Mononuclear cell (primary cell): Measurements from ENCODE around the gene FSD1. TPM values are rescaled to one million over a fixed set of nuclear protein-coding genes. Genes with fewer than 3 reads are reported as not detected.
A peak's percentile ranks its signal among the peaks of the same experiment; 100 is the strongest.

Source experiments
- H3K27me3 ChIP-seq: 2 replicates; pipeline ENCODE4 v1.6.0; 2011; ENCODE audit warnings: low read length, control low read depth; ENCODE audit not compliant: insufficient read depth
- H3K4me1 ChIP-seq: 2 replicates; pipeline ENCODE4 v1.5.1; 2011; ENCODE audit warnings: mild to moderate bottlenecking, low read length, control low read depth; ENCODE audit not compliant: insufficient read depth
- H3K4me3 ChIP-seq: 2 replicates; pipeline ENCODE4 v1.5.1; 2011; ENCODE audit warnings: mild to moderate bottlenecking, low read length, moderate library complexity
- H3K9me3 ChIP-seq: 2 replicates; pipeline ENCODE4 v1.5.1; 2011; ENCODE audit warnings: low read depth, mild to moderate bottlenecking, control low read depth, low read length
- total RNA-seq: library from RNA; depleted of rRNA; stranded (reverse); fragments of >200 nt; gene quantifications from one replicate; pipeline ENCODE4 v1.2.3, GENCODE V29; 2012

The FSD1 gene
- total RNA-seq, 1 donor = 0.73 TPM

DNA sequence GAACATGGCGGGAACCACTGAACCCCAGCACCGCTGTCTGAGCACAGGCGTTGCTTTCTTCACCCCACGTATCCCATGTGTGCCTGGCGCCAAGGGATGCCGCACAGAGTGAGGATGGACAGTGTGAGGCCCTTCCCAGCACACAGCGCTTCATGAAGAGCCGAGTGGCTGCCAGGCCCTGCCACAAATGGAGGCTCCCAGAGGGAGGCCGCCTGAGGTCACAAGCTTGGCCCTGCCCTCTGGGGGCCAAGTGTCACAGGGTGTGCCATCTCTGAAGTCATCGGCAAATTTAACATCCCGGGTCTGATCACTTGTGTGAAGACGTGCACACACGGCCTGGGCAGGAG lies 63.4 kb downstream of the FSD1 start:
- H3K4me1 ChIP-seq = peaks cover 50% of the 10 kb centered on the region
- H3K27me3 ChIP-seq = no peaks in the 10 kb centered on the region
- H3K9me3 ChIP-seq = no peaks in the 10 kb centered on the region
- H3K4me3 ChIP-seq = no peak overlapping the region

DNA sequence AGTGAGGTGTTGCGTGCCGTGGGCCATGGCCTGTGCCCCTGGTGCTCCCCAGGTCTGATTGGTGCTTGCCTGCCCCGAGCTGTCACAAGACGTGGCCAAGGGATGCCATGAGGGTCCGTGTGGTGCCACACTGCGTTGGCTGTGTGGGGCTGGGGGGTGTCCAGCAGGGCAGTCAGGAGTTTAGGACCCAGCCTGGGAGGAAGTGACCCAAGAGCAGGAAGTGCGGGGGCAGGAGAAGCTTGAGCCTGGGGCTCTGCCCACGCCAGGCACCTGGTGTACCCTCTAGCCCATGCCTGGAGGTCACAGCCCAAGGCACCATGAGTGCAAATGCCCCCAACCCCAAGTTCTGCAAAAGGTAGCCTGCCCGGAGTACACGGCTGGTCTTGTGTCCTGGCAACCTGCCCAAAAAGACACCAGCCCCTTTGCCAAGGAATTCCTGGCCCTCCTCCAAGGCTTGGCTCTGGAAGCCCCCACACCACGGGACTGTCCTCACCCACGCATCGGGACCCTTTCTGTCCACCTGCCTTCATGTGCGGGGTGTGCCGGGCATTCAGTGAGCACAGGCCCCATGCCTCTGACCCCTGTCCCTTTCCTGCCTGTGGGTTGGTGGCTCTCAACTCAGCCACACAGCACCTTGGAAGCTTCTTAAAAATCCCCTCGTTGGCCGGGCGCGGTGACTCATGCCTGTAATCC lies 63.9 kb downstream of the FSD1 start:
- peaks cover 55% of the 10 kb centered on the region for H3K4me1 ChIP-seq
- no peaks in the 10 kb centered on the region for H3K27me3 ChIP-seq
- no peaks in the 10 kb centered on the region for H3K9me3 ChIP-seq
- no peak overlapping the region for H3K4me3 ChIP-seq

DNA sequence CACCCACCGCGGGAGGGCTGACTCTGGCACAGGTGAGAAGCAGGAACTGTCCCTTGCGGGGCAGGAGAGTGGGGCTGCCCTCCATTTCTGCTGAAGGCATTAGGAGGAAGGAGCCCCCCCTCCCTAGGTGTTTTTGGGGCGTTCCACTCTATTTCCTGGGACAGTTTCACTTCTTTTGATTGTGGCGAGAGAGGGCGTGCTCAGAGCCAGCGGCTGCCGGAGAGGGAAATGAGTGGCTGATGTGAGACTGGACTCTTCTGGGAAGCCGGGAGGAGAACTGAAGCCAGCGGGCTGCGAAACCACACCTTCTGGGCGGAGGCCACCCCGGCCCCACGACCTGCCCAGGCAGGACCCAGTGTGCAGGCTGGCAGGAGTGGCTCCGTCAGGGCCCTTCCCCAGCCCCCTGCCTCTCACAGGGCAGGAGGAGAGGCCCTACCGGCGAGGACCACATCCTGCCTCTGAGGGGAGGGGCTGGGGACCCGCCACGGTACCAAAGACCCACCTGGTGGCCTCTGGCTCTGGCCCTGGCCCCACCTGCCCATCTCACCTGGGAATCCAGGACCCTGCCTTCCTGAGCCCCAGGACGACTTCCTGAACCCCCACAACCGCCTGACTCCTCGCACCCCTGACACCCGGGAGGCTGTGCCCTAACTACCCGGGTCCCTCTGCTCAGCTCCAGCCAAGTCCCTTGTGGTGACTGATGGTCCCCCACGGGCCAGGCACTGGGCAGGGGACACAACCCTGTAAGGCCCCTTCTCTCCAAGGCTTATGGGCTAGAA lies 64.9 kb downstream of the FSD1 start:
- no peaks in the 10 kb centered on the region for H3K9me3 ChIP-seq
- H3K27me3 ChIP-seq = no peaks in the 10 kb centered on the region
- H3K4me3 ChIP-seq = peak overlapping the region; percentile 24
- H3K4me1 ChIP-seq = peaks cover 65% of the 10 kb centered on the region

DNA sequence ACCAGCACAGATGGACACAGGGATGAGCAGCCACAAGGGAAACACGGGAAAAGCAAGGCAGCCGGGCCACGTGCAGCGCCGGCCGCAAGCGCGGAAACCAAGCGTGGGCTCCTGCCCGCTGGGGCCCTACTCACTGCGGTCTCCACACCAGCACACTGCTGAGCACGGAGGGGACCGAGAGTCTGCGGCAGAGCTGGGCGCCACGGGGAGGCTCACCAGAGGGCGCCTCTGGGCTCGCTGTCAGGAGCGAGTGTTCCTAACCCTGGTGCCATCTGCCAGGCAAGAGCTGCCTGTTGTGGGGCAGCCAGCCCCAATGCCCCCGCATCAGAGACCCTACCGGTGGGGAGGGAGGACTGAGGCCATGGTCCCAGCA lies 65.5 kb downstream of the FSD1 start:
- peaks cover 71% of the 10 kb centered on the region for H3K4me1 ChIP-seq

DNA sequence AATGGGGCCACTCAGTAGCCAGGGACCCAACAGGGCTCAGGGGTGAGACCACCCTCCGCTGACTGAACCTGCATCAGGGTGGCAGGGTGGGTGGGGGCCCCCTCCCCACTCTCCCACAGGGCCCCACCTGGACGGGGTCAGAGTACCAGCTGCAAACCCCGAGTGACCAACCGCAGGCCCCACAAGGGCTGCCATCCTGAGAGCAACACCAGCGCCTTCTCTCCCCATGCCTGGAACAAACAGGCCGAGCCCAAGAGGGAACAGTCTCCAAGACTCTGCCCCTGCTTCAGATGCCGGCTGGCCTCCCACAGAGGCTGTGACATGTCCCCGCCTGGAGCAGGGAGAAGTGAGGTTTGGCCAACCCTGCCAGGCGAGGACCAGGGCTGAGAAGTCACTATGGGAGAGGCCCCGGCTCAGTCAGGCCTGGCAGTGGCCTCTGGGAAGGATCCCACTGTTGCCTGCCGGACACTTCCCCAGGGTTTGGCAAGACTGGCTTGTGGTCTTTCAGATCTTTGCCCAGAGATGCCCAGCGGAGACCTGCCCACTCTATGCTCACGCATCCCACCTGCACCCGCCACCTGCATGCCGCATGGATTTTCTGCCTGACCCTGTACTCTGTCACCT lies 66.1 kb downstream of the FSD1 start:
- no peaks in the 10 kb centered on the region for H3K27me3 ChIP-seq
- peaks cover 78% of the 10 kb centered on the region for H3K4me1 ChIP-seq
- H3K4me3 ChIP-seq = peak overlapping the region; percentile 24
- no peaks in the 10 kb centered on the region for H3K9me3 ChIP-seq

More for the DNA sequence above, 65.5 kb downstream of the FSD1 start:
- H3K27me3 ChIP-seq = no peaks in the 10 kb centered on the region
- no peaks in the 10 kb centered on the region for H3K9me3 ChIP-seq
- peak overlapping the region; percentile 24 for H3K4me3 ChIP-seq

DNA sequence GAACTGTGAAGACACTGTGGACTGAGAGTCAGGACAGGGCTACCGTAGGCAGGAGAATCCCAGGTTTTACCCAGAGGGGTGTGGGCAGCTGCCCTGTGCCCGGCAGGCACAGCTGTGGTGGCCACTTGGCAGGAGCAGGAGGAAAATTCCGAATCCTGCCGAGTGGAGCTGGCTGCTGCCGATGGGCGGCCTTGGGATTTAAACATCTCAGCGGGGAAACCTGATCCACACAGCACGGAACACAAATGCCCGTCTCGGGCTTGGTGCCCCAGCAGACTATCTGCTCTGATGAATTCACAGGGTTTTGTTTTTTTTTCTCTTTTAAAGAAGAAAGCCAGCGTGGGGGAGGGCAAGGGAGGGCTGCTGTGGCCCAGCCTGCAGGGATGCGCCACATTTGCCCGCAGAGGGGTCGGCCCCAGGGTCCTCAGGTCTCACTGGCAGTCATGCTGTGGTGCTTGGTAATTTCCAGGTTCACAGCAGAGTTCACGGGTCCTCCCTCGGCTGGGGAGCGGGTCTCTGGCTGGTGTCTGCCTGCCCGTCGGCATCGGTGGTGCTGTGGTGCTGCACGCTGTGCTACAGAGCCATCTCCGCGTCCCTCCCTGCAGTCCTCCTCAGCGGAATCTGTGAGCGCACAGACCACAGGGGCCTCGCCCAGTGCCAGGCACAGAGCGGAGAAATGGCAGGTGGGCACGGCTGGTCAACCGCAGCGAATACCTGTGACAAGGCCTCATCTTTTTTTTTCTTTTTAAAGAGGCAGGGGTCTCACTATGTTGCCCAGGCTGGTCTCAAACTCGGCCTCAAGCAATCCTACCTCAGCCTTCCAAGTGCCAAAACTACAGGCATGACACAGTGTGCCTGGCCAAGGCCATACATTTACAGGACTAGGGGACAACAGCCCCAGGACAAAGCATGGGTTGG lies 67.1 kb downstream of the FSD1 start:
- Histone ChIP-seq H3K27me3 (no peaks in the 10 kb centered on the region), H3K4me1 (peaks cover 87% of the 10 kb centered on the region), H3K9me3 (no peaks in the 10 kb centered on the region), H3K4me3 (no peak overlapping the region)

DNA sequence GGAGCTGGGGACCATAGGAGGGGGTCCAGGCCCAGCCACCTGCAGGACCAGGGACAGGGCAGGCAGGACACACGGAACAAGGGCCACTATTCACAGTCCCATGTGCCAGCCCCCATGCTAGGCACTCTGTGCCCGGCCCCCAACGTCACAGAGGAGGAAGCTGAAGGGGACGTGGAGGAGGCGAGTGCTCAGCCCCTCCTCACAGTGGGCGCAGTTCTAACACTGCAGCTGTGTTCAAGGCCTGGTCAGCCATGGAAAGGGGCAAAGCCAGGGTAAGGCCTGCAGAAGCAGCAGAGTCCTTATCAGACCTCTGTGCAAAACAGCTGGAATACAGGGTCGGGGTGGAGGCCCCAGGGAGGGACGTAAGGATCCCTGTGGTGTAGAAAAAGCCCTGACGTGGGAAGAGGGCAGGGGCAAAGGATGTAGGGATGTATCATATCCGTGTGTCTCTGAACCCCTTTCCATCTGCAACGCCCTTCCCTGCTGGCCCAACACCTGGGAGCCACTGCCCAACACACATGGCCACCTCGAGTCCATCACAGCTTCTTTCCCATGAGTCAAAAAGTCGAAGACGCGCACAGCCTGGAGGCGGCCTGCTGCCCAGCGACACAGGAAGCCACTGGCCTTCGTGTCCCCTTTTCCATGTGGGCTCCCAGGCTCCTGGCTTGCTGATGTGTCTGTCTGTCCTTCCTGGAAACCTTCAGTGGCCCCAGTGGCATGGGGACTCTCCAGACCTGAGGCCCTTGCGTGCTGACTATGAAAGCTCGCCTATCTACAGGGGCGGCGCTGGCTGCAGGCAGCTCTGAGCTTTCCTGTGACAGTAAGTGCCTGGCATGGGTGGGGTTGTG lies 68.0 kb downstream of the FSD1 start:
- Histone ChIP-seq H3K4me1 (peaks cover 92% of the 10 kb centered on the region), H3K9me3 (no peaks in the 10 kb centered on the region), H3K27me3 (no peaks in the 10 kb centered on the region), H3K4me3 (no peak overlapping the region)

DNA sequence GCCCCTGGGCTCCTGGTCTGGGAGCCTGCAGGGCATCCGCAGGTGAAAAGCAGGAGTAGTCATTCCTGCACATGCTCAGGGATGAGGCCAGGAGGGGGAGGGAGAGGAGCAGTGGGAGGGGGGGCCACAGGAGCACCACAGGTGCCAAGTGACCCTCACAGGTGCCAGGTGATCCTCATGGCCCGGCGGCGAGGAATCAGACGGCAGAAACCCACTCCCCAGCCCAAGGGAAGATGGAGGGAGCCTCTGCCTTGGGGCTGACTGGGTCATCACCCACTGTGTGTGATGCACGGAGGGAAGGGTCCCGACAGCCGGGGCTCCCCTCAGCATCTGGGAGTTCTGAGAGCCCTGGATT lies 68.6 kb downstream of the FSD1 start:
- no peak overlapping the region for H3K4me3 ChIP-seq
- no peaks in the 10 kb centered on the region for H3K27me3 ChIP-seq
- H3K4me1 ChIP-seq = peaks cover 94% of the 10 kb centered on the region
- no peaks in the 10 kb centered on the region for H3K9me3 ChIP-seq

Other genes starting within 250 kb of the FSD1 start
- 91.1 TPM for gene ZBTB7A, start 237.7 kb upstream of the FSD1 start, total RNA-seq
- gene MAP2K2, start 180.5 kb upstream of the FSD1 start, total RNA-seq = 56.4 TPM
- gene CREB3L3, start 151.0 kb upstream of the FSD1 start, total RNA-seq = under 0.01 TPM
- gene SIRT6, start 122.0 kb upstream of the FSD1 start, total RNA-seq = 9.3 TPM
- 0.10 TPM for gene ANKRD24, start 121.9 kb upstream of the FSD1 start, total RNA-seq
- 0.42 TPM for gene EBI3, start 75.1 kb upstream of the FSD1 start, total RNA-seq
- 47.3 TPM for gene YJU2, start 57.5 kb upstream of the FSD1 start, total RNA-seq
- 0.84 TPM for gene SHD, start 25.3 kb upstream of the FSD1 start, total RNA-seq
- gene TMIGD2, start 2.2 kb upstream of the FSD1 start, total RNA-seq = 27.8 TPM
- gene STAP2, start 34.2 kb downstream of the FSD1 start, total RNA-seq = 0.42 TPM
- gene MPND, start 39.0 kb downstream of the FSD1 start, total RNA-seq = 7.3 TPM
- 26.6 TPM for gene SH3GL1, start 95.9 kb downstream of the FSD1 start, total RNA-seq
- 12.2 TPM for gene CHAF1A, start 98.0 kb downstream of the FSD1 start, total RNA-seq
- 53.4 TPM for gene UBXN6, start 153.2 kb downstream of the FSD1 start, total RNA-seq
- 13.2 TPM for gene HDGFL2, start 167.7 kb downstream of the FSD1 start, total RNA-seq
- gene PLIN4, start 213.9 kb downstream of the FSD1 start, total RNA-seq = 0.10 TPM
- 0.21 TPM for gene PLIN5, start 230.6 kb downstream of the FSD1 start, total RNA-seq
- gene LRG1, start 235.4 kb downstream of the FSD1 start, total RNA-seq = 4.7 TPM